Adrenal gland (tissue), 5 donors: ENCODE results near the gene GPR132.

Experiments used
- CTCF ChIP-seq, 6 experiments: fragments of 450-650 bp in 4 of 6; fragments of 200-600 bp in 2 of 6; sonication (generic) in 1 of 6; IDR thresholded peaks; 1 replicate in 5 of 6; 2 replicates in 1 of 6; pipeline versions ENCODE4 v1.5.1 to v1.8.0; 2016 to 2021; ENCODE audit warnings: antibody characterized with exemption in 6 of 6, mild to moderate bottlenecking in 2 of 6, moderate library complexity in 1 of 6
- POLR2A ChIP-seq, 2 donors: fragments of 450-650 bp; IDR thresholded peaks; one replicate each; pipeline ENCODE4 v1.6.1; 2017; ENCODE audit warnings: antibody characterized with exemption in 2 of 2, mild to moderate bottlenecking in 2 of 2, moderate library complexity in 1 of 2
- donor health status: DM: no; HTN: no; CAD: no.

- no peak for TF ChIP-seq CTCF (IDR thresholded peaks at IDR 0.05)
- no peak for TF ChIP-seq POLR2A (IDR thresholded peaks at IDR 0.05)
Observed at GRCh38 chr14:105096206-105096875, 31.1 kb upstream of the GPR132 start.
